ENCODE measurements around the gene SULT2B1.
"Not testable (repeated sequence)": the region's sequence is repeated elsewhere in the genome, so short reads cannot be mapped to it uniquely, and the experiment has no call there.

The SULT2B1 gene

DNA sequence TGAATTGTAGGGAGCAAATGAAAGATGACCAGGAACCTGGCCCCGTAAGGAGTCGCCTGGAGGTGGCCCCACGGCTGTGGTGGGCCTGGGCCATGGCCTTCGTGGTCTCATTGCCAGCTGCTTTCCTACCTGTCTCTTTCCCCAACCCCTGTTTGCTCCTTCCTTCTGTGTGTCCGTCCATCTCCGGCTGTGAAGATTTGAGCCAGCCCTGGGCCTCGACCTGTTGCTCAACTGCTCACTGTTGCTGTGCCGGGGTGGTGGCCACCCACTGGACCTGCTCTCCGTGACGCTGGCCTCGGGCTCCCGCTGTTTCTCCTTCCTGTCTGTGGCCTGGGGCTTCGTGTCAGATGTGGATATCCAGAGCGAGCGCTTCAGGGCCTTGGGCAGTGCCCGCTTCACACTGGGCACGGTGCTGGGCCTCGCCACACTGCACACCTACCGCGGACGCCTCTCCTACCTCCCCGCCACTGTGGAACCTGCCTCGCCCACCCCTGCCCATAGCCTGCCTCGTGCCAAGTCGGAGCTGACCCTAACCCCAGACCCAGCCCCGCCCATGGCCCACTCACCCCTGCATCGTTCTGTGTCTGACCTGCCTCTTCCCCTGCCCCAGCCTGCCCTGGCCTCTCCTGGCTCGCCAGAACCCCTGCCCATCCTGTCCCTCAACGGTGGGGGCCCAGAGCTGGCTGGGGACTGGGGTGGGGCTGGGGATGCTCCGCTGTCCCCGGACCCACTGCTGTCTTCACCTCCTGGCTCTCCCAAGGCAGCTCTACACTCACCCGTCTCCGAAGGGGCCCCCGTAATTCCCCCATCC, 76.7 kb downstream of the SULT2B1 start:
- no peak for DNase-seq (ENCODE audit: low read depth)
- no peak overlapping the region for H3K4me3 ChIP-seq (ENCODE audit: low read length)
- TF ChIP-seq, protein P1, sequence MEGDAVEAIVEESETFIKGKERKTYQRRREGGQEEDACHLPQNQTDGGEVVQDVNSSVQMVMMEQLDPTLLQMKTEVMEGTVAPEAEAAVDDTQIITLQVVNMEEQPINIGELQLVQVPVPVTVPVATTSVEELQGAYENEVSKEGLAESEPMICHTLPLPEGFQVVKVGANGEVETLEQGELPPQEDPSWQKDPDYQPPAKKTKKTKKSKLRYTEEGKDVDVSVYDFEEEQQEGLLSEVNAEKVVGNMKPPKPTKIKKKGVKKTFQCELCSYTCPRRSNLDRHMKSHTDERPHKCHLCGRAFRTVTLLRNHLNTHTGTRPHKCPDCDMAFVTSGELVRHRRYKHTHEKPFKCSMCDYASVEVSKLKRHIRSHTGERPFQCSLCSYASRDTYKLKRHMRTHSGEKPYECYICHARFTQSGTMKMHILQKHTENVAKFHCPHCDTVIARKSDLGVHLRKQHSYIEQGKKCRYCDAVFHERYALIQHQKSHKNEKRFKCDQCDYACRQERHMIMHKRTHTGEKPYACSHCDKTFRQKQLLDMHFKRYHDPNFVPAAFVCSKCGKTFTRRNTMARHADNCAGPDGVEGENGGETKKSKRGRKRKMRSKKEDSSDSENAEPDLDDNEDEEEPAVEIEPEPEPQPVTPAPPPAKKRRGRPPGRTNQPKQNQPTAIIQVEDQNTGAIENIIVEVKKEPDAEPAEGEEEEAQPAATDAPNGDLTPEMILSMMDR (conservative IDR thresholded peaks at IDR 0.05; ENCODE audit: low read length), result no peak

DNA sequence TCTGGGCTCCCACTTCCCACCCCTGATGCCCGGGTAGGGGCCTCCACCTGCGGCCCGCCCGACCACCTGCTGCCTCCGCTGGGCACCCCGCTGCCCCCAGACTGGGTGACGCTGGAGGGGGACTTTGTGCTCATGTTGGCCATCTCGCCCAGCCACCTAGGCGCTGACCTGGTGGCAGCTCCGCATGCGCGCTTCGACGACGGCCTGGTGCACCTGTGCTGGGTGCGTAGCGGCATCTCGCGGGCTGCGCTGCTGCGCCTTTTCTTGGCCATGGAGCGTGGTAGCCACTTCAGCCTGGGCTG, 77.3 kb downstream of the SULT2B1 start:
- no peak for DNase-seq (ENCODE audit: low read depth)
- TF ChIP-seq, protein P1 (conservative IDR thresholded peaks at IDR 0.05; ENCODE audit: low read length), result no peak
- no peak overlapping the region for H3K4me3 ChIP-seq (ENCODE audit: low read length)

DNA sequence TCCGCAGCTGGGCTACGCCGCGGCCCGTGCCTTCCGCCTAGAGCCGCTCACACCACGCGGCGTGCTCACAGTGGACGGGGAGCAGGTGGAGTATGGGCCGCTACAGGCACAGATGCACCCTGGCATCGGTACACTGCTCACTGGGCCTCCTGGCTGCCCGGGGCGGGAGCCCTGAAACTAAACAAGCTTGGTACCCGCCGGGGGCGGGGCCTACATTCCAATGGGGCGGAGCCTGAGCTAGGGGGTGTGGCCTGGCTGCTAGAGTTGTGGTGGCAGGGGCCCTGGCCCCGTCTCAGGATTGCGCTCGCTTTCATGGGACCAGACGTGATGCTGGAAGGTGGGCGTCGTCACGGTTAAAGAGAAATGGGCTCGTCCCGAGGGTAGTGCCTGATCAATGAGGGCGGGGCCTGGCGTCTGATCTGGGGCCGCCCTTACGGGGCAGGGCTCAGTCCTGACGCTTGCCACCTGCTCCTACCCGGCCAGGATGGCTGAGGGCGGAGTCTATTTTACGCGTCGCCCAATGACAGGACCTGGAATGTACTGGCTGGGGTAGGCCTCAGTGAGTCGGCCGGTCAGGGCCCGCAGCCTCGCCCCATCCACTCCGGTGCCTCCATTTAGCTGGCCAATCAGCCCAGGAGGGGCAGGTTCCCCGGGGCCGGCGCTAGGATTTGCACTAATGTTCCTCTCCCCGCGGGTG, 77.8 kb downstream of the SULT2B1 start:
- TF ChIP-seq, protein P1 (conservative IDR thresholded peaks at IDR 0.05; ENCODE audit: low read length), result no peak
- H3K4me3 ChIP-seq (ENCODE audit: low read length), result no peak overlapping the region
- no peak for DNase-seq (ENCODE audit: low read depth)

DNA sequence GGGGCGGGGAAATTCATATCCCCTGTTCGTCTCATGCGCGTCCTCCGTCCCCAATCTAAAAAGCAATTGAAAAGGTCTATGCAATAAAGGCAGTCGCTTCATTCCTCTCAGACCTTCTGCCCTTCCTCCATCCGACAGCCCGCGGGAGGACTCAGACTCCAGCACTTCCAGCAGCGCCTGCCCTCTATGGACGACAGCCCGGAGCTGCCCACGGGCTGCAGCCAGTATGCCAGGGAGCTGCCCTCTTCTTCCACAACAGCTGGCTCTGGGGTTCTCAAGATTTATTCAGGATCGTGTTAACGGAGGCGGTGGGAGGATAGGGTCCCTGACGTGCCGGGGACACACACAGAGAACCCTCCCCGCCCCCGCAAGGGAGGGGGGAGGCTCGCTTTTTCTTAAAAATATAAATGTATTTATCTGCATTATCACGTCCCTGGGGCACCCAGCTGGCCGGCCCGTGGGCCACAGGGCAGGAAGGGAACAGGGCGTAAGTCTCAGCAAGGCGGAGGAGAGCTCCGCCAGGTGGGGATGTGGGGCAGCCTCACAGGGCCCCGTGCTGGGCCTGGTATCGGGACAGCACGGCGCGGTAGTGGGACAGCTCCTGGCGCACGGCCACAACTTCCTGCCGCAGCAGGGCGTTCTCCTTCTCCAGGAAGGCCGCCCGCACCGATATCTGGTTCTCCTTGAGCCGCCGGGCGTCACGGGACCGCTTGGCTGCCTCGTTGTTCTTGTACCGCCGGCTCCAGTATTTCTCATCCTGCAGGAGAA, 78.5 kb downstream of the SULT2B1 start:
- H3K4me3 ChIP-seq (ENCODE audit: low read length), result no peak overlapping the region
- TF ChIP-seq, protein P1 (conservative IDR thresholded peaks at IDR 0.05; ENCODE audit: low read length), result no peak
- DNase-seq (ENCODE audit: low read depth), result no peak

DNA sequence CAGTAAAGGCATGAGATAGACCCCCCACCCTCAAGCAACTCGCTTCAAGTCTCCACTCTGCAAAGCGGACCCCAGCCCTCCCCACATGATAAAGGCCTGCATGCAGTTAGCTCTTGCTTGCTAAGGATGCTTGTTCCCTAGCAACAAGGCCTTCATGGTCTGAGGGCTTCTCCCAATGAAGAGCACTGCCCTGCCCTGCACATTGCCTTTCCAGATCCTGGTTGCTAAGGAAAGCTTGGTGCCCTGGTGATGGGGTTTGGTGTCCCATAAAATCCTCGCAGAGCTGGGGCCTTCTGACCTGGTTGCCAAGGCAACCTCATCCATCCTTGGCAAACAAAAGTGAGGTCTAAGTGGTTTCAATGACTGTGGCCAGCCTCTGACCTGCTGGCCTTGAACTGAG, 79.3 kb downstream of the SULT2B1 start:
- TF ChIP-seq, protein P1 (conservative IDR thresholded peaks at IDR 0.05; ENCODE audit: low read length), result no peak
- no peak overlapping the region for H3K4me3 ChIP-seq (ENCODE audit: low read length)
- DNase-seq (ENCODE audit: low read depth), result no peak

DNA sequence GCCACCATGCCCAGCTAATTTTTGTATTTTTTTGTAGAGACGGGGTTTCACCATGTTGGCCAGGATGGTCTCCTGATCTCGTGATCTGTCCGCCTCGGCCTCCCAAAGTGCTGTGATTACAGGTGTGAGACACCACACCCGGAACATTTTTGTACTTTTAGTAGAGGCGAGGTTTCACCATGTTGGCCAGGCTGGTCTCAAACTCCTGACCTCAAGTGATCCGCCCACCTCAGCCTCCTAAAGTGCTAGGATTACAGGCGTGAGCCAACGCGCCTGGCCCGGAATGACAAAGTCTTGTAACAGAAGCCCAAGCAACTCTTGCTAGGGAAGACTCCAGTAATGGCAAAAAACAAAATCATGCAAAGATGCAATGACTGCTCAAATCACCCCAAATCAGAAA, 80.3 kb downstream of the SULT2B1 start:
- DNase-seq (ENCODE audit: low read depth); H3K4me3 ChIP-seq (ENCODE audit: low read length): not testable (repeated sequence)

DNA sequence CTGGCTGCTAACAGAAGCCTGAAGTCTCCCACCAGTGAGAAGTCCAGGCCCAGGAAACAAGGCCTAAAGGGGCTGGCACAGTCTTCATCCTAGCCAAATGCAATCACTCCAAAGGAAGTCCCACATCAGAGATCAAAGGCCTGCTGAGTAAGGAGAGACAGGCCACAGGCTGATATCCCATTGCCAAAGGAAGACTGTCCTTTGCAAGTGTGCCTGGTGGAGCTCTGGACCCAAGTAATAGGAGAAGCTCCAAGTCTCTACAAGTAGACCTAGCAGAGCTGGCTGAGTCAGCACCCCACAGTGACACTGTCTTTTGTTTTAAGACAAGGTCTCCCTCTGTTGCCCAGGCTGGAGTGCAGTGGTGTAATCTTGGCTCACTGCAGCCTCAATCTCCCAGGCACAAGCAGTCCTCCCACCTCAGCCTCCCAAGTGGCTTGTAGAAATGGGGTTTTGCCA, 80.7 kb downstream of the SULT2B1 start:
- no peak overlapping the region for H3K4me3 ChIP-seq (ENCODE audit: low read length)
- TF ChIP-seq, protein P1 (conservative IDR thresholded peaks at IDR 0.05; ENCODE audit: low read length), result no peak; the same call in 1 of the 2 replicates
- DNase-seq (ENCODE audit: low read depth), result peak; percentile 54
